ENCODE results near the gene FTH1.

FTH1 gene

DNA sequence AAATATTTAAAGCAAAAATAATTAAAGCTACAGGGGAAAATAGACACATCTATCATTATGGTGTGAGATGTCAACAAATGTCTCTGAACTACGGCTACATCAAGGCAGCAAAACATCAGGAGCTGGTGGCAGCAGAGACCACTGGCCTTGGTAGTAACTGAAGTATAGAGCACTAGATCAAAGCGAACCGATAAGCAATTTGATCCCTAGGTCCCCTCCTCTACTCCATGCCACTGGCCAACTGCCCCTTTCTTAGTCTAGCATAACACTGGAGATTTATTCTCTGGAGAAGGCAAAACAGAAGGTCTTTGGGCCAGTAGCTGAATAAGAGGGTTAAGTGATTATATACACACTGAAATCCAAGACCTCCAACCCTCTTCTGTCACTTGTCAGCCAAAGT is 36.5 kb downstream of the FTH1 start:
- DNase-seq (ENCODE audit: low spot score): no peak
- in situ Hi-C loops (cut with MboI; ENCODE audit: low pct_unique_long_range_greater_than_20kb, low sequenced_read_pairs, unreplicated experiment): no loop called here
- TF ChIP-seq, protein P1, sequence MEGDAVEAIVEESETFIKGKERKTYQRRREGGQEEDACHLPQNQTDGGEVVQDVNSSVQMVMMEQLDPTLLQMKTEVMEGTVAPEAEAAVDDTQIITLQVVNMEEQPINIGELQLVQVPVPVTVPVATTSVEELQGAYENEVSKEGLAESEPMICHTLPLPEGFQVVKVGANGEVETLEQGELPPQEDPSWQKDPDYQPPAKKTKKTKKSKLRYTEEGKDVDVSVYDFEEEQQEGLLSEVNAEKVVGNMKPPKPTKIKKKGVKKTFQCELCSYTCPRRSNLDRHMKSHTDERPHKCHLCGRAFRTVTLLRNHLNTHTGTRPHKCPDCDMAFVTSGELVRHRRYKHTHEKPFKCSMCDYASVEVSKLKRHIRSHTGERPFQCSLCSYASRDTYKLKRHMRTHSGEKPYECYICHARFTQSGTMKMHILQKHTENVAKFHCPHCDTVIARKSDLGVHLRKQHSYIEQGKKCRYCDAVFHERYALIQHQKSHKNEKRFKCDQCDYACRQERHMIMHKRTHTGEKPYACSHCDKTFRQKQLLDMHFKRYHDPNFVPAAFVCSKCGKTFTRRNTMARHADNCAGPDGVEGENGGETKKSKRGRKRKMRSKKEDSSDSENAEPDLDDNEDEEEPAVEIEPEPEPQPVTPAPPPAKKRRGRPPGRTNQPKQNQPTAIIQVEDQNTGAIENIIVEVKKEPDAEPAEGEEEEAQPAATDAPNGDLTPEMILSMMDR (IDR thresholded peaks at IDR 0.05; ENCODE audit: extremely low read depth, insufficient read depth, missing control alignments): no peak

DNA sequence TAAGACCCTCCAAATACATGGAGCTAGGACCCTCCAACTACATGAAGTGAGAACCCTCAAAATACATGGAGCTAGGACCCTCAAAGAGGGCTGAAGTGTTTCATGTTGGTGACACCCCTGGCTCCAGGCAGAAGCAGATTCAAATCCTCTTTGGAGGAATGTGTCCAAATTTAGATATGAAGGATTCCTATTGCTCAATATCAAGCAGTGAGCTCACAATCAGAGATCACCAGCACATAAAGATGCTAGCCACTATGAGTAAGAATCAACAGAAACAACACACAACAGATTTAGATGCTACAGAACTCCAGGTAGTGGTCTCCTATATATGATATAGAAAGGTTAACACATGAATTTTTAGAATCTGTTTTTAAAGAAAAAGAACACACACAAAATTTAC is 38.8 kb downstream of the FTH1 start:
- TF ChIP-seq, protein P1 (IDR thresholded peaks at IDR 0.05; ENCODE audit: extremely low read depth, insufficient read depth, missing control alignments): no peak
- in situ Hi-C loops (cut with MboI; ENCODE audit: low pct_unique_long_range_greater_than_20kb, low sequenced_read_pairs, unreplicated experiment): no loop called here
- no peak for DNase-seq (ENCODE audit: low spot score)

DNA sequence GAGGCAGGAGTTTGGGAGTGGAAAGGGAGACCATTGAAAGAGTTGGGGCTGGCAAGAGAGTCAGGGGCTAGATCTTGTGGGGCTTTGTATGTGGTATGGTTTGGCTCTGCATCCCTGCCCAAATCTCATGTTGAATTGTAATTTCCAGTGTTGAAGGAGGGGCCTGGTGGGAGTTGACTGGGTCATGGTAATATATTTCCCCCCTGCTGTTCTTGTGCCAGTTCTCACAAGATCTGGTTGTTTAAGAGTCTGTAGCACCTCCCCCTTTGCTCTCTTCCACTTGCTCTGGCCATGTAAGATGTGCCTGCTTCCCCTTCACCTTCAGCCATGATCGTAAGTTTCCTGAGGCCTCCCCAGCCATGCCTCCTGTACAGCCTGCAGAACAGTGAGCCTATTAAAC is 39.9 kb downstream of the FTH1 start:
- in situ Hi-C loops (cut with MboI; ENCODE audit: low pct_unique_long_range_greater_than_20kb, low sequenced_read_pairs, unreplicated experiment): no loop called here
- no peak for DNase-seq (ENCODE audit: low spot score)
- TF ChIP-seq, protein P1 (IDR thresholded peaks at IDR 0.05; ENCODE audit: extremely low read depth, insufficient read depth, missing control alignments): no peak

DNA sequence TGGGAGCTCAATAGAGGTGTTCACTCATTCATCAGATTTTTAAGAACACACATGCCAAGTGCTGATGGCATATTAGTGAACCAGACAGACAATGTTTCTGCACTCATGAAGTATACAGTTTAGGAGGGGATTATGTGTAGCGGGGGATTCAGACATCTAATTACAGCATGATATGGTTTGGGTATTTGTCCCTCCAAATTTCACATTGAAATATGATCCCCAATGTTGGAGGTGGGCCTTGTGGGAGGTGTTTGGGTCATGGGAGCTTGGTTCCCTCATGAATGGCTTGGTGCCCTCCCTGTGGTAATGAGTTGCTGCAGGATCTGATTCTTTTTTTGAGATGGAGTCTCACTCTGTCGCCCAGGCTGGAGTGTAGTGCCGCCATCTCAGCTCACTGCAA is 41.2 kb downstream of the FTH1 start:
- in situ Hi-C loops (cut with MboI; ENCODE audit: low pct_unique_long_range_greater_than_20kb, low sequenced_read_pairs, unreplicated experiment): no loop called here

DNA sequence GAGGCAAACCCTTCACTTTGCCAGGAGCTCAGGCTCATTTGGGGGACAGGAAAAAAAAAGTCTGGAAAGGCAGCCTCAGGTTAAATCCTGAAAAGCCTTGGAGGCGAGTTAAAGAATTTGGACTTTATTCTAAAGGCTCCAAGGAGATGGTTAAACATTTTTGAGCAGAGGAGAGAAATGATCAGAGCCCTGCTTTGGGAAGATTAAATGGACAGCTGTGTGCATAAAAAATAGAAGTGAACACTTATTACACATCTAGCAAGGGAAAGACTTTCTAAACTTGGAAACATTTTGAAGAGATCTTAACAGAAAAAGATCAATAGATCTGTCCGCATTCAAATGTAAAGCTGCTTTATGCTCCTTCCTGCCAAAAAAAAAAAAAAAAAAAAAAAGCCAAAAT is 41.7 kb downstream of the FTH1 start:
- in situ Hi-C loops (cut with MboI; ENCODE audit: low pct_unique_long_range_greater_than_20kb, low sequenced_read_pairs, unreplicated experiment): no loop called here
- no peak for DNase-seq (ENCODE audit: low spot score)
- TF ChIP-seq, protein P1 (IDR thresholded peaks at IDR 0.05; ENCODE audit: extremely low read depth, insufficient read depth, missing control alignments): no peak

More for the DNA sequence above, 41.2 kb downstream of the FTH1 start:
- DNase-seq (ENCODE audit: low spot score): no peak
- TF ChIP-seq, protein P1 (IDR thresholded peaks at IDR 0.05; ENCODE audit: extremely low read depth, insufficient read depth, missing control alignments): no peak

DNA sequence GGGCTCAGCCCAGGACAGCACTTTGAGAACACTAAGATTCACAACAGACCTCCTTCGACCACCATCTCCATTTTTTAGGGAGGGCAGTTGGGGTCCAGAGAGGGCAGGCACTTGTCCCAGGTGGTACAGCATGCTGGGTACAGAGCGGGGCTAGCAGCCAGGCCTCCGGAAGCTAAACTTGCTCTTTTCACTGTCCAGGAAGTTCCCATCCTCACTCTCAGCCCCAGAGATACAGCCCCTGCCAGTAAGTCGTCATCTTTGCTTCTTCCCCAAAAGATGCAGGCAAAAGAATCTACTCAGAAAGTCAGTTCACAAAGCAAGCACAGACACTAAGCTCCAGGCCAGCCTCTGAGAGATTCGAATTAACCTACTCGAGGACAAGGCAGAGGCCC is 43.4 kb downstream of the FTH1 start:
- no peak for DNase-seq (ENCODE audit: low spot score)
- TF ChIP-seq, protein P1 (IDR thresholded peaks at IDR 0.05; ENCODE audit: extremely low read depth, insufficient read depth, missing control alignments): no peak
- in situ Hi-C loops (cut with MboI; ENCODE audit: low pct_unique_long_range_greater_than_20kb, low sequenced_read_pairs, unreplicated experiment): no loop called here

Data from GM13977 (cell line).